ENCODE results near the gene RAD51D.

The RAD51D gene

GRCh38 chr17:35063514-35064223, 56.0 kb downstream of the RAD51D start, which contains the start of gene RFFL:
Gene RFFL, minus strand, starts transcription at chr17:35063707. Its CDS starts 37,154 bp downstream, at chr17:35026553.
- H3K4me3 ChIP-seq (ENCODE audit: low read depth, low read length) = peak within 1 kb of the TSS; percentile 41
- H3K9ac ChIP-seq (ENCODE audit: low read depth, low read length) = peak within 1 kb of the TSS; percentile 64
- H3K4me1 ChIP-seq (ENCODE audit: control insufficient read depth, insufficient read depth, low read length) = peaks cover 36% of the 10 kb centered on the region
- no peaks in the 10 kb centered on the region for H3K36me3 ChIP-seq (ENCODE audit: control insufficient read depth, insufficient read depth, low read length)
- H3K9me3 ChIP-seq (ENCODE audit: control insufficient read depth, insufficient read depth, low read length) = no peaks in the 10 kb centered on the region
- H3K27ac ChIP-seq (ENCODE audit: low read depth, low read length) = peak within 1 kb of the TSS; percentile 99
- H3K27me3 ChIP-seq (ENCODE audit: control insufficient read depth, insufficient read depth, low read length) = no peaks in the 10 kb centered on the region

DNA sequence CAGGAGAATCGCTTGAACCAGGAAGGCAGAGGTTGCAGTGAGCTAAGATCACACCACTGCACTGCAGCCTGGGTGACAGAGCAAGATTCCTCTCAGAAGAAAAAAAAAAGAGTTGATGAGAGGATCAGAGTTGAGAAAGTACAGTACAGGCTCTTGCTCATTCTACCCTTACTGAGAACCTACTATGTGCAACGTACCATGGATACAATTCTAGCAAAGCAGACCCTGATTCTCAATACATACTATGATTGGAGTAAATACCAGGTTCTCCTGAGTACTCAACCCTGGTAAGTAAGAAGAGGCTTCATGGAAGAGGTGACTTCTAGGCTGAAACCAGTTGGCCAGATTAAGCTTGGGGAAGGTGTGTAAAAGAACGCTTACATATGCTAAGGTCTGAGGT, 57.4 kb downstream of the RAD51D start:
- Histone ChIP-seq H3K27me3 (ENCODE audit: control insufficient read depth, insufficient read depth, low read length) (no peaks in the 10 kb centered on the region), H3K9ac (ENCODE audit: low read depth, low read length) (no peak overlapping the region), H3K9me3 (ENCODE audit: control insufficient read depth, insufficient read depth, low read length) (no peaks in the 10 kb centered on the region), H3K36me3 (ENCODE audit: control insufficient read depth, insufficient read depth, low read length) (no peaks in the 10 kb centered on the region), H3K4me3 (ENCODE audit: low read depth, low read length) (no peak overlapping the region), H3K4me1 (ENCODE audit: control insufficient read depth, insufficient read depth, low read length) (peaks cover 36% of the 10 kb centered on the region), H3K27ac (ENCODE audit: low read depth, low read length) (no peak overlapping the region)

DNA sequence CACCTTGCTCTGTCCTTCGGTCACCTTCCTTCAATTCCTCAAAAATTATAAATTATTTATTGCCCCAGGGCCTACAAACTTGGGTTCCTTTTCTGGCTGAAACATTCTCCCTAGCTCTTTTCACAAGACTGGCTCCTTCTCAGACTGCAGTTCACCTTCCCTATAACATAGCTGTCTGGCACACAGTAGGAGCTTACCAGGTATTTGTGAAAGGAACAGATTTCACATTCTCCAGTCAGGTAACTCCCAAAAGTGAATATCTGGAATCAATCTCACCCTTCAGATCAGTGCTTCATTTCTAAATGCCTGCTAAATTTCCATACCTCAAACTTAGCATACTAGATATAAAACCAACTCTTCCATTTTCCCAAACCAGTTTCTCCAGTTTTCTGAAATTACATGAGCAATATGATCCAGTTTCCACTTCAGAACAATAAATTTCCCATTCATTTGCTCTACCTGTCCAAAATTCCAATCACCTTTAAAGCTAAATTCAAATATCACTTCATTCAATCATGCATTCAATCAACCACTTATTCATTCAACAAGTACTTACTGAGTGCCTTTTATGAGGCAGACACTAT, 62.2 kb downstream of the RAD51D start:
- H3K9ac ChIP-seq (ENCODE audit: low read depth, low read length) = no peak overlapping the region
- H3K4me1 ChIP-seq (ENCODE audit: control insufficient read depth, insufficient read depth, low read length) = peaks cover 19% of the 10 kb centered on the region
- H3K27ac ChIP-seq (ENCODE audit: low read depth, low read length) = no peak overlapping the region

GRCh38 chr17:35056013-35056412, 63.6 kb downstream of the RAD51D start:
- H3K36me3 ChIP-seq (ENCODE audit: control insufficient read depth, insufficient read depth, low read length) = no peaks in the 10 kb centered on the region
- H3K4me3 ChIP-seq (ENCODE audit: low read depth, low read length) = no peak overlapping the region
- H3K9ac ChIP-seq (ENCODE audit: low read depth, low read length) = no peak overlapping the region
- peaks cover 19% of the 10 kb centered on the region for H3K4me1 ChIP-seq (ENCODE audit: control insufficient read depth, insufficient read depth, low read length)
- H3K27me3 ChIP-seq (ENCODE audit: control insufficient read depth, insufficient read depth, low read length) = no peaks in the 10 kb centered on the region
- no peaks in the 10 kb centered on the region for H3K9me3 ChIP-seq (ENCODE audit: control insufficient read depth, insufficient read depth, low read length)
- H3K27ac ChIP-seq (ENCODE audit: low read depth, low read length) = no peak overlapping the region

More for the DNA sequence above, 62.2 kb downstream of the RAD51D start:
- Histone ChIP-seq H3K4me3 (ENCODE audit: low read depth, low read length) (no peak overlapping the region), H3K9me3 (ENCODE audit: control insufficient read depth, insufficient read depth, low read length) (no peaks in the 10 kb centered on the region), H3K36me3 (ENCODE audit: control insufficient read depth, insufficient read depth, low read length) (no peaks in the 10 kb centered on the region), H3K27me3 (ENCODE audit: control insufficient read depth, insufficient read depth, low read length) (no peaks in the 10 kb centered on the region)

DNA sequence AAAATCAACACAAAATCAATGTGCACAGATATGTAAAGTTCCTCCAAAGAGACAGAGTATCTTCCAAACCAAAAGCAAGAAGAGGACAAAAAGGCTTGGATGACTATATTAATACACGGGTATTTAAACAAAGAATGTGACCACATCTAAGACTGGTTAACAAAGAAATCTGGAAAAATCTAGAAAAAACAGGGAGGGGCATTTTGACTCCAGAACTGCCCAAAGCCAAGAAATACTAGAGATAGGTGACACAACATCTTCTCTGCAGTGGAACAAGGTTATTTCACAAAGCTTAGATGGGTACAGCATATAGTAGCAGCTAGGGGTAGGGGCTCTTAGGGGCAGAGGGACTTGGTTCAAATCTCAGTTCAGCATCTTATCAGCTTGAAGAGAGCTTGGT, 66.5 kb downstream of the RAD51D start:
- H3K4me3 ChIP-seq (ENCODE audit: low read depth, low read length) = no peak overlapping the region
- no peak overlapping the region for H3K9ac ChIP-seq (ENCODE audit: low read depth, low read length)
- H3K9me3 ChIP-seq (ENCODE audit: control insufficient read depth, insufficient read depth, low read length) = no peaks in the 10 kb centered on the region
- peaks cover 19% of the 10 kb centered on the region for H3K4me1 ChIP-seq (ENCODE audit: control insufficient read depth, insufficient read depth, low read length)
- H3K27ac ChIP-seq (ENCODE audit: low read depth, low read length) = peak overlapping the region; percentile 55
- no peaks in the 10 kb centered on the region for H3K36me3 ChIP-seq (ENCODE audit: control insufficient read depth, insufficient read depth, low read length)
- H3K27me3 ChIP-seq (ENCODE audit: control insufficient read depth, insufficient read depth, low read length) = no peaks in the 10 kb centered on the region

DNA sequence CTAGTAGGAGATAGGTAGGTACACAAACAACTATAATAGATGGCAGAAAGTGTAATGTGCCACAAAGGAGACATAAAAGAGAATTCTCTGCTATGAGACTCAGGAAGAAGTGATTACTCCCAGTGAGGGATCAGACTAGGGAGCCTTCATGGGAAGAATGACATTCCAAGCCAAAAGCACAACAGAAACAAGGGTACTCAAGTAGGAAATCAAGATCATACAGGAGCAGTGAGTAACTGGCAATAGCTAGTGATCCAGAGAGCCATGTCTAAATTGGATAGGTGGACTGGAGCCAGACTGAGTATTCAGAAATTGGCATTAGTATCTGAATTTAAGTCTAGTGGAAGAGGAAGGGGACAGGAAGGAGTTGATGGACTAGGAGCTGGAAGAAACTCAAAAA, 66.9 kb downstream of the RAD51D start:
- H3K4me1 ChIP-seq (ENCODE audit: control insufficient read depth, insufficient read depth, low read length) = peaks cover 19% of the 10 kb centered on the region
- no peak overlapping the region for H3K4me3 ChIP-seq (ENCODE audit: low read depth, low read length)
- H3K9ac ChIP-seq (ENCODE audit: low read depth, low read length) = no peak overlapping the region
- H3K27ac ChIP-seq (ENCODE audit: low read depth, low read length) = peak overlapping the region; percentile 55
- H3K36me3 ChIP-seq (ENCODE audit: control insufficient read depth, insufficient read depth, low read length) = no peaks in the 10 kb centered on the region
- H3K9me3 ChIP-seq (ENCODE audit: control insufficient read depth, insufficient read depth, low read length) = no peaks in the 10 kb centered on the region
- H3K27me3 ChIP-seq (ENCODE audit: control insufficient read depth, insufficient read depth, low read length) = no peaks in the 10 kb centered on the region

DNA sequence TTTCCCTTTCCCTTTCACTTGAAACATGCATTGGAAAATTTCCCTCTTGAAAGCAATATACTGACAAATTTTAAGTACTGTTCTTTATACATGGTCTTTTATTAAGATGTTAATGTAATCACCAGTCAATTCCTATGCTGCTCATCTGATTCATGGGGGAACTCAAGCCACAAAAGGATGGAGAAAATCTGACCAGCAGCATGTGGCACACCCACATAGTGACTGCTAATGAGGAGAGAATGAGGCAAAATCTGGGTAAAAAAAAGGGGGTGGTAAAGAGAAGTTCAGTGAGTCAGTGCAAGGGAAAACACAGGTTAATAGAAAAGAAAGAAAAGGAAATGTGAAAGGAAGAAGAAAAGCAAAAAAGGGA, 67.4 kb downstream of the RAD51D start:
- H3K4me1 ChIP-seq (ENCODE audit: control insufficient read depth, insufficient read depth, low read length) = peaks cover 21% of the 10 kb centered on the region
- H3K9ac ChIP-seq (ENCODE audit: low read depth, low read length) = no peak overlapping the region
- peak overlapping the region; percentile 55 for H3K27ac ChIP-seq (ENCODE audit: low read depth, low read length)
- no peaks in the 10 kb centered on the region for H3K9me3 ChIP-seq (ENCODE audit: control insufficient read depth, insufficient read depth, low read length)
- H3K4me3 ChIP-seq (ENCODE audit: low read depth, low read length) = no peak overlapping the region
- no peaks in the 10 kb centered on the region for H3K36me3 ChIP-seq (ENCODE audit: control insufficient read depth, insufficient read depth, low read length)
- no peaks in the 10 kb centered on the region for H3K27me3 ChIP-seq (ENCODE audit: control insufficient read depth, insufficient read depth, low read length)

- Histone ChIP-seq H3K4me3 (ENCODE audit: low read depth, low read length) (no peak overlapping the region), H3K36me3 (ENCODE audit: control insufficient read depth, insufficient read depth, low read length) (no peaks in the 10 kb centered on the region), H3K27me3 (ENCODE audit: control insufficient read depth, insufficient read depth, low read length) (no peaks in the 10 kb centered on the region), H3K9ac (ENCODE audit: low read depth, low read length) (no peak overlapping the region), H3K27ac (ENCODE audit: low read depth, low read length) (peak overlapping the region; percentile 55), H3K4me1 (ENCODE audit: control insufficient read depth, insufficient read depth, low read length) (peaks cover 26% of the 10 kb centered on the region), H3K9me3 (ENCODE audit: control insufficient read depth, insufficient read depth, low read length) (no peaks in the 10 kb centered on the region)
Measured at GRCh38 chr17:35051579-35052240, 68.0 kb downstream of the RAD51D start.

GRCh38 chr17:35051183-35051578, 68.5 kb downstream of the RAD51D start:
- no peak overlapping the region for H3K4me3 ChIP-seq (ENCODE audit: low read depth, low read length)
- peaks cover 30% of the 10 kb centered on the region for H3K4me1 ChIP-seq (ENCODE audit: control insufficient read depth, insufficient read depth, low read length)
- peak overlapping the region; percentile 55 for H3K27ac ChIP-seq (ENCODE audit: low read depth, low read length)
- no peaks in the 10 kb centered on the region for H3K27me3 ChIP-seq (ENCODE audit: control insufficient read depth, insufficient read depth, low read length)
- H3K36me3 ChIP-seq (ENCODE audit: control insufficient read depth, insufficient read depth, low read length) = no peaks in the 10 kb centered on the region
- H3K9ac ChIP-seq (ENCODE audit: low read depth, low read length) = no peak overlapping the region
- no peaks in the 10 kb centered on the region for H3K9me3 ChIP-seq (ENCODE audit: control insufficient read depth, insufficient read depth, low read length)

- H3K27ac ChIP-seq (ENCODE audit: low read depth, low read length) = no peak overlapping the region
- H3K4me3 ChIP-seq (ENCODE audit: low read depth, low read length) = no peak overlapping the region
- H3K9me3 ChIP-seq (ENCODE audit: control insufficient read depth, insufficient read depth, low read length) = no peaks in the 10 kb centered on the region
- no peaks in the 10 kb centered on the region for H3K27me3 ChIP-seq (ENCODE audit: control insufficient read depth, insufficient read depth, low read length)
- H3K4me1 ChIP-seq (ENCODE audit: control insufficient read depth, insufficient read depth, low read length) = peaks cover 25% of the 10 kb centered on the region
- no peak overlapping the region for H3K9ac ChIP-seq (ENCODE audit: low read depth, low read length)
- no peaks in the 10 kb centered on the region for H3K36me3 ChIP-seq (ENCODE audit: control insufficient read depth, insufficient read depth, low read length)
Measured at GRCh38 chr17:35050170-35050569, 69.5 kb downstream of the RAD51D start.

DNA sequence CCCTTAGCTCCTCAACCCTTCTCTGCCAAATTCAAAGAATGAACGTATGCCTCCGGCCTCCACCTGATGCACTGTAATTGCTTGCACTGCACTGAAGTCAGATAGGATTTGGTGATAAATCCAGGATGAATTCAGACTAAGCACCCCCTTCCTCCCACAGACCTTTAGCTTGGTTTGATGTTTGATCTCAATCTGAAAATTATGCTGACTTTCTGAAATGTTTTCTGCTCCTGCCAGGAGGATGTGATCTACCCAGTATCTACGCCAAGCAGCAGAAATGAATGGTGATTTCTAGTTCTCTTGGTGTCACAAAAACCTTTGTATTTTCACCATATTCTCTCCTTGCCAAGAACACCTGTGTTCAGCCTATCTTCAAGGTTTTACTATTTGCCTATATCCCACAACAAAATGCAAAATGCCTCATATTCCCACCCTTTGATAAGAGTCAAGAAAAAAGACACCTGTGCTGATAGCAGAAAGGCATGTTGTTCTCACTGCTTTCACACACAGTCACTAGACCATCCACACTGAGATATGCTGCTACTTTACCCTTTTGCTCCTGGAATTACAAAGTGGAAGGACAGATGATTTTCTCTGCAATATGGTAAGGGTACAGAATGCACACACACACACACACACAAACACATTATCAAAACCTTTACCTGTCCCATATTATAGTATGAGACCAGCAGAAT, 70.8 kb downstream of the RAD51D start:
- Histone ChIP-seq H3K4me3 (ENCODE audit: low read depth, low read length) (no peak overlapping the region), H3K27ac (ENCODE audit: low read depth, low read length) (no peak overlapping the region), H3K9me3 (ENCODE audit: control insufficient read depth, insufficient read depth, low read length) (no peaks in the 10 kb centered on the region), H3K36me3 (ENCODE audit: control insufficient read depth, insufficient read depth, low read length) (no peaks in the 10 kb centered on the region), H3K9ac (ENCODE audit: low read depth, low read length) (no peak overlapping the region), H3K27me3 (ENCODE audit: control insufficient read depth, insufficient read depth, low read length) (no peaks in the 10 kb centered on the region), H3K4me1 (ENCODE audit: control insufficient read depth, insufficient read depth, low read length) (peaks cover 25% of the 10 kb centered on the region)
